Measurements from ENCODE around the gene TLK1. TPM values are rescaled to one million over a fixed set of nuclear protein-coding genes. Genes with fewer than 3 reads are reported as not detected.

The TLK1 gene
- total and polyA plus RNA-seq, 2 donors (not counting 1 experiment from before 2014, with no cell fraction given), result 23.5 to 29.9 TPM

DNA sequence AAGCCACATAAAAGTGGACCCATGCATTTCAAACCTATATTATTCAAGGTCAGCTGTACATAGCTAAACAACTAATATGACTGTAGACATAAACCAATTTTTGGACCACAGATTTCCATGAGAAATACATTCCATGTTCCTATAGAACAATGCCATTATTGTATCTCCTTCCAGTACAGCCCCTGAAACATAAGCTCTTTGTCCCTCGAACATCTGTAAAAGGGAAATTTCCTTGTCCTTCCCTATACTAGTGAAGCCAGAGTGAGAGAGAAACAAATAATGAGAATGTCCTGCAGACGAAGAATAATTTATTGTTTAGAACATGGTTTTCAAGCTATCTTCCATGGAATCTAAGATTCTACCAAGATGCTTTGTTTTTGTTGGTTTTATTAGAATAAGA, 156.3 kb downstream of the TLK1 start:
- H3K9me3 ChIP-seq (ENCODE audit: control insufficient read depth, insufficient read depth, low read depth, low read length), result no peaks in the 10 kb centered on the region
- no peak for DNase-seq (ENCODE audit: low read depth in 2 of 2)
- no peak overlapping the region for H2AFZ ChIP-seq (ENCODE audit: low read length)
- no peak overlapping the region for H3K9ac ChIP-seq (ENCODE audit: insufficient read depth, low read length)
- no peak overlapping the region for H3K4me3 ChIP-seq (replicated peaks in 1 of 4; ENCODE audit: control extremely low read depth in 1 of 4, insufficient read depth in 1 of 4, low read depth in 3 of 4, low read length in 4 of 4)
- H4K20me1 ChIP-seq (ENCODE audit: control insufficient read depth, extremely low read depth, insufficient read depth, low read length), result no peaks in the 10 kb centered on the region
- no peaks in the 10 kb centered on the region for H3K27me3 ChIP-seq (ENCODE audit: control insufficient read depth, insufficient read depth, low read length)
- TF ChIP-seq, protein P1, sequence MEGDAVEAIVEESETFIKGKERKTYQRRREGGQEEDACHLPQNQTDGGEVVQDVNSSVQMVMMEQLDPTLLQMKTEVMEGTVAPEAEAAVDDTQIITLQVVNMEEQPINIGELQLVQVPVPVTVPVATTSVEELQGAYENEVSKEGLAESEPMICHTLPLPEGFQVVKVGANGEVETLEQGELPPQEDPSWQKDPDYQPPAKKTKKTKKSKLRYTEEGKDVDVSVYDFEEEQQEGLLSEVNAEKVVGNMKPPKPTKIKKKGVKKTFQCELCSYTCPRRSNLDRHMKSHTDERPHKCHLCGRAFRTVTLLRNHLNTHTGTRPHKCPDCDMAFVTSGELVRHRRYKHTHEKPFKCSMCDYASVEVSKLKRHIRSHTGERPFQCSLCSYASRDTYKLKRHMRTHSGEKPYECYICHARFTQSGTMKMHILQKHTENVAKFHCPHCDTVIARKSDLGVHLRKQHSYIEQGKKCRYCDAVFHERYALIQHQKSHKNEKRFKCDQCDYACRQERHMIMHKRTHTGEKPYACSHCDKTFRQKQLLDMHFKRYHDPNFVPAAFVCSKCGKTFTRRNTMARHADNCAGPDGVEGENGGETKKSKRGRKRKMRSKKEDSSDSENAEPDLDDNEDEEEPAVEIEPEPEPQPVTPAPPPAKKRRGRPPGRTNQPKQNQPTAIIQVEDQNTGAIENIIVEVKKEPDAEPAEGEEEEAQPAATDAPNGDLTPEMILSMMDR (conservative IDR thresholded peaks at IDR 0.05 in 1 of 2, IDR thresholded peaks at IDR 0.05 in 1 of 2; ENCODE audit: low read depth in 1 of 2, low read length in 2 of 2), result no peak
- no peak for TF ChIP-seq EZH2 (IDR thresholded peaks at IDR 0.05; ENCODE audit: low read length, missing control alignments)
- H3K4me2 ChIP-seq (ENCODE audit: extremely low read depth, insufficient read depth, low read length), result no peak overlapping the region
- H3K36me3 ChIP-seq (ENCODE audit: control insufficient read depth, insufficient read depth, low read length), result peaks cover 2% of the 10 kb centered on the region
- H3K79me2 ChIP-seq (ENCODE audit: control insufficient read depth, insufficient read depth, low read length), result no peaks in the 10 kb centered on the region
- H3K4me1 ChIP-seq (ENCODE audit: control insufficient read depth, extremely low read depth, insufficient read depth, low read length), result no peaks in the 10 kb centered on the region
- no peak overlapping the region for H3K27ac ChIP-seq (ENCODE audit: insufficient read depth, low read length)

DNA sequence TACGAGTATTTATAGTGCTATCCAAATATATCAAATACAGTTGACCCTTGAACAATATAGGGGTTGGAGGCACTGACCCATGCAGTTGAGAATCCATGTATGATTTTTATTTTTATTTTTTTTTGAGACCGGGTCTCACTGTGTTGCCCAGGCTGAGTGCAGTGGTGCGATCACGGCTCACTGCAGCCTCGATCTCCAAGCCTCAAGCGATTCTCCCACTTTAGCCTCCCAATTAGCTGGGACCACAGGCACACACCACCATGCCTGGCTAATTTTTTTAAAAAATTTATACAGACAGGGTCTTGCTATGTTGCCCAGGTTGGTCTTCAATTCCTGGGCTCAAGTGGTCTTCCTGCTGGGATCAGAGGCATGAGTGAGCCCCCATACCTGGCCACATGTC, 161.0 kb downstream of the TLK1 start:
- no peaks in the 10 kb centered on the region for H3K79me2 ChIP-seq (ENCODE audit: control insufficient read depth, insufficient read depth, low read length)
- H3K9me3 ChIP-seq (ENCODE audit: control insufficient read depth, insufficient read depth, low read depth, low read length), result no peaks in the 10 kb centered on the region
- TF ChIP-seq EZH2 (IDR thresholded peaks at IDR 0.05; ENCODE audit: low read length, missing control alignments), result no peak
- TF ChIP-seq, protein P1 (conservative IDR thresholded peaks at IDR 0.05 in 1 of 2, IDR thresholded peaks at IDR 0.05 in 1 of 2; ENCODE audit: low read depth in 1 of 2, low read length in 2 of 2), result no peak
- no peak for DNase-seq (ENCODE audit: low read depth in 2 of 2)
- H3K36me3 ChIP-seq (ENCODE audit: control insufficient read depth, insufficient read depth, low read length), result peaks cover 5% of the 10 kb centered on the region
- no peak overlapping the region for H3K27ac ChIP-seq (ENCODE audit: insufficient read depth, low read length)
- H4K20me1 ChIP-seq (ENCODE audit: control insufficient read depth, extremely low read depth, insufficient read depth, low read length), result no peaks in the 10 kb centered on the region
- H3K27me3 ChIP-seq (ENCODE audit: control insufficient read depth, insufficient read depth, low read length), result no peaks in the 10 kb centered on the region
- no peak overlapping the region for H3K4me2 ChIP-seq (ENCODE audit: extremely low read depth, insufficient read depth, low read length)
- H3K4me3 ChIP-seq (replicated peaks in 1 of 4; ENCODE audit: control extremely low read depth in 1 of 4, insufficient read depth in 1 of 4, low read depth in 3 of 4, low read length in 4 of 4), result no peak overlapping the region
- no peak overlapping the region for H3K9ac ChIP-seq (ENCODE audit: insufficient read depth, low read length)
- no peaks in the 10 kb centered on the region for H3K4me1 ChIP-seq (ENCODE audit: control insufficient read depth, extremely low read depth, insufficient read depth, low read length)
- no peak overlapping the region for H2AFZ ChIP-seq (ENCODE audit: low read length)

DNA sequence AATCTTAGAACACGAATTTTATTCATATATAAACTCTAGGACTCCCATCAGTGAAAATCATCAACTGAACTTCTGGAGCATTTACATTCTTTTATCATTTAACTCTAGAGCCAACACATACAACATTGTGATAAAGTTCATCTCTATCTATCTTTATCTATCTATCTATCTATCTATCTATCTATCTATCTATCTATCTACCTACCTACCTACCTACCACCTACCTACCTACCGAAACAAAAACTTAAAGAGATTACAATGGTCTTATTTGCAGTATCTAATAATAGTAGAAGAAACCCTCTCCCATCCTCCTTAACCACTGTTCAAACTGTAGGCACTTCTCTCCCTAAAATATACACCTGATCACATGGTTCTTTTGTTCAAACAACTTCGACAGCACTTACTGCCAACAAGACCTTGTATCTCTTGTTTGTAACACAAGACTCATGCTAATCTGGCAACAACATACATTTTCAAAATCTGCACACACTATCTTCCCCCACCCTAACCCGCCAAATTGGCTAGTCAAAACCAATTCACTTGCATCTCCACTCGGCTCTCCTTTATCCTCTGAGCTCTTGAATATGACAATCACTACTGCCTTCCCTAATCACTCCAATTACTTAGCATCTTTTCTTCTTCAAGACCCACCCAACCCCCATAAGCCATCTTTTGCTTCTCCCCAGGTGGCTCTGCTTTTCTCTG, 162.6 kb downstream of the TLK1 start:
- H2AFZ ChIP-seq (ENCODE audit: low read length), result no peak overlapping the region
- no peak overlapping the region for H3K4me2 ChIP-seq (ENCODE audit: extremely low read depth, insufficient read depth, low read length)
- TF ChIP-seq EZH2 (IDR thresholded peaks at IDR 0.05; ENCODE audit: low read length, missing control alignments), result no peak
- TF ChIP-seq, protein P1 (conservative IDR thresholded peaks at IDR 0.05 in 1 of 2, IDR thresholded peaks at IDR 0.05 in 1 of 2; ENCODE audit: low read depth in 1 of 2, low read length in 2 of 2), result no peak
- H3K79me2 ChIP-seq (ENCODE audit: control insufficient read depth, insufficient read depth, low read length), result no peaks in the 10 kb centered on the region
- DNase-seq (ENCODE audit: low read depth in 2 of 2), result no peak
- H3K4me1 ChIP-seq (ENCODE audit: control insufficient read depth, extremely low read depth, insufficient read depth, low read length), result no peaks in the 10 kb centered on the region
- no peaks in the 10 kb centered on the region for H3K27me3 ChIP-seq (ENCODE audit: control insufficient read depth, insufficient read depth, low read length)
- no peak overlapping the region for H3K4me3 ChIP-seq (replicated peaks in 1 of 4; ENCODE audit: control extremely low read depth in 1 of 4, insufficient read depth in 1 of 4, low read depth in 3 of 4, low read length in 4 of 4)
- no peak overlapping the region for H3K9ac ChIP-seq (ENCODE audit: insufficient read depth, low read length)
- no peaks in the 10 kb centered on the region for H4K20me1 ChIP-seq (ENCODE audit: control insufficient read depth, extremely low read depth, insufficient read depth, low read length)
- no peak overlapping the region for H3K27ac ChIP-seq (ENCODE audit: insufficient read depth, low read length)
- H3K36me3 ChIP-seq (ENCODE audit: control insufficient read depth, insufficient read depth, low read length), result peaks cover 6% of the 10 kb centered on the region
- H3K9me3 ChIP-seq (ENCODE audit: control insufficient read depth, insufficient read depth, low read depth, low read length), result no peaks in the 10 kb centered on the region

Measured in fibroblast of lung (primary cell).